A673 (cell line): Measurements from ENCODE around the gene NOC3L. TPM values are rescaled to one million over a fixed set of nuclear protein-coding genes. Genes with fewer than 3 reads are reported as not detected.

ENCODE experiments used
- BruUV-seq: library from RNA; stranded (reverse); fragments of 400-500 nt; replicated peaks from 2 replicates; lab custom pipeline; 2021; lab: Mats Ljungman, UMichigan
- CTCF ChIA-PET: fragments of 300-600 bp; sonication (Branson Sonifier 250); formaldehyde crosslinking; loops from one replicate; lab custom pipeline; 2022; ENCODE audit warnings: antibody characterized with exemption; lab: Charles Lee
- POLR2A ChIA-PET: fragments of 300-600 bp; sonication (Branson Sonifier 250); formaldehyde crosslinking; loops from one replicate; lab custom pipeline; 2022; ENCODE audit warnings: antibody characterized with exemption; ENCODE audit not compliant: low non-redundant PET; lab: Charles Lee
- DNase-seq: peaks from one replicate; pipeline ENCODE4 v3.0.0-alpha.2; 2015; ENCODE audit warnings: low spot score
- H3K27ac ChIP-seq: fragments of 200-600 bp; sonication (generic); 2 replicates; pipeline ENCODE4 v1.5.1; 2016; ENCODE audit warnings: mixed run types, low read depth, mild to moderate bottlenecking, mixed read lengths, antibody characterized with exemption, low read length; ENCODE audit not compliant: poor library complexity, severe bottlenecking
- H3K27me3 ChIP-seq: fragments of 200-600 bp; sonication (generic); replicated peaks from 2 replicates; pipeline ENCODE4 v1.6.1; 2017; ENCODE audit warnings: mixed run types, low read depth, mild to moderate bottlenecking, mixed read lengths, antibody characterized with exemption, low read length; ENCODE audit not compliant: insufficient read depth, poor library complexity
- H3K36me3 ChIP-seq: fragments of 200-600 bp; sonication (generic); 2 replicates; pipeline ENCODE4 v1.6.1; 2016; ENCODE audit warnings: mixed run types, mild to moderate bottlenecking, mixed read lengths, antibody characterized with exemption, low read length; ENCODE audit not compliant: insufficient read depth, poor library complexity, severe bottlenecking
- H3K4me1 ChIP-seq: fragments of 200-600 bp; sonication (generic); 2 replicates; pipeline ENCODE4 v1.6.1; 2017; ENCODE audit warnings: mixed run types, mild to moderate bottlenecking, mixed read lengths, antibody characterized with exemption, low read length; ENCODE audit not compliant: insufficient read depth, poor library complexity, severe bottlenecking
- H3K4me3 ChIP-seq: fragments of 200-600 bp; sonication (generic); 2 replicates; pipeline ENCODE4 v1.5.1; 2016; ENCODE audit warnings: low read depth, mixed run types, mild to moderate bottlenecking, mixed read lengths, low read length; ENCODE audit not compliant: poor library complexity, severe bottlenecking
- H3K9me3 ChIP-seq: fragments of 200-600 bp; sonication (generic); 2 replicates; pipeline ENCODE4 v1.6.1; 2016; ENCODE audit warnings: mixed run types, low read depth, mild to moderate bottlenecking, mixed read lengths, antibody characterized with exemption, low read length; ENCODE audit not compliant: poor library complexity, severe bottlenecking
- CTCF ChIP-seq: fragments of 300-800, 200-600 bp; sonication (generic); conservative IDR thresholded peaks from 2 replicates; pipeline ENCODE4 v1.5.1; 2017; ENCODE audit warnings: low read depth, mild to moderate bottlenecking, antibody characterized with exemption, low read length, moderate library complexity, mixed read lengths
- EZH2 ChIP-seq: fragments of 200-600 bp; sonication (generic); IDR thresholded peaks from 2 replicates; pipeline ENCODE4 v1.6.1; 2017; ENCODE audit warnings: borderline replicate concordance, low read depth, mild to moderate bottlenecking, mixed read lengths, antibody characterized with exemption, low read length; ENCODE audit not compliant: poor library complexity, severe bottlenecking
- intact Hi-C: fragments of 100-400 bp; cut with micrococcal nuclease; formaldehyde crosslinking; loops from one replicate; pipeline ENCODE4 v1.10.0; 2022; ENCODE audit not compliant: unreplicated experiment
- total RNA-seq: library from RNA; stranded (reverse); gene quantifications from 2 replicates; pipeline ENCODE4 v1.2.3, GENCODE V29; 2021

NOC3L gene
- total RNA-seq, 1 experiment from 2014 or later, result 48.6 TPM

- no TSS peak for BruUV-seq
- Histone ChIP-seq H3K27me3 (no peaks in the 10 kb centered on the region), H3K4me3 (no peak overlapping the region), H3K36me3 (peaks cover 77% of the 10 kb centered on the region), H3K27ac (no peak overlapping the region), H3K9me3 (no peaks in the 10 kb centered on the region), H3K4me1 (no peaks in the 10 kb centered on the region)
- no peak for DNase-seq
- ChIA-PET CTCF (interaction anchor here (0.7 kb wide), 1 partner anchor 101 kb away, joined by 5 read pairs; no protein-coding TSS in a partner anchor), POLR2A (no interaction called here)
- TF ChIP-seq EZH2 (no peak), CTCF (no peak)
- intact Hi-C loops, result no loop called here
These were observed 19.6 kb downstream of the NOC3L start for GRCh38 chr10:94343151-94343550.

- no TSS peak for BruUV-seq
- intact Hi-C loops, result no loop called here
- Histone ChIP-seq H3K9me3 (no peaks in the 10 kb centered on the region), H3K27me3 (no peaks in the 10 kb centered on the region), H3K27ac (no peak overlapping the region), H3K4me3 (no peak overlapping the region), H3K4me1 (no peaks in the 10 kb centered on the region), H3K36me3 (peaks cover 76% of the 10 kb centered on the region)
- ChIA-PET CTCF (no interaction called here), POLR2A (no interaction called here)
- TF ChIP-seq EZH2 (no peak), CTCF (no peak)
- DNase-seq, result no peak
These were observed 27.9 kb downstream of the NOC3L start for GRCh38 chr10:94334857-94335256.

- DNase-seq, result no peak
- TF ChIP-seq EZH2 (no peak), CTCF (no peak)
- no peaks in the 10 kb centered on the region for H3K9me3 ChIP-seq
- no peak overlapping the region for H3K27ac ChIP-seq
- intact Hi-C loops, result no loop called here
- no peaks in the 10 kb centered on the region for H3K27me3 ChIP-seq
- H3K36me3 ChIP-seq, result peaks cover 58% of the 10 kb centered on the region
- no TSS peak for BruUV-seq
- no peak overlapping the region for H3K4me3 ChIP-seq
- POLR2A ChIA-PET, result no interaction called here
- no peaks in the 10 kb centered on the region for H3K4me1 ChIP-seq
- CTCF ChIA-PET, result no interaction called here
These were observed 29.7 kb downstream of the NOC3L start for GRCh38 chr10:94333051-94333450.
